GM12874 (cell line): ENCODE data around the gene CDH2.

ENCODE experiments used
- CTCF ChIP-seq: IDR thresholded peaks from 2 replicates; pipeline ENCODE4 v1.5.1; 2011; ENCODE audit warnings: low read depth, mild to moderate bottlenecking, control low read depth, low read length, moderate library complexity; ENCODE audit not compliant: insufficient read depth

CDH2 gene

DNA sequence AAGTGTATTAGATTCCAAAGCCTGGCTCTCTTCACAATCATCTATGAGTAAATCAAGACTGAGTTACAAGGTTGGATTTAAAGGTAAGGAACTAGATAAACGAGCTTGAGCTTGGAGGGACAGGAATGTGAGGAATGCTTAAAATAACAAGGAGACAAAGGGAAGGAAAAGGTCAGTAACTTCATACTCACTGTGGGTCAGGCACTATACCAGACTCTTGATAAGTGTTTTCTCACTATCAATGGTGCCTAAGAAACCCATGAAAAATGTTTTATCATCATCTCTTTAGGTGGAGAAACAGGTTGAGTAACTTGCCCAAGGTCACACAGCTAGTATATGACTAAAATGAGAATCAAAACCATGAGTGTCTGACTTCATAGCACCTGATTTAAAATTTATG is 212.1 kb downstream of the CDH2 start:
- no peak for TF ChIP-seq CTCF

DNA sequence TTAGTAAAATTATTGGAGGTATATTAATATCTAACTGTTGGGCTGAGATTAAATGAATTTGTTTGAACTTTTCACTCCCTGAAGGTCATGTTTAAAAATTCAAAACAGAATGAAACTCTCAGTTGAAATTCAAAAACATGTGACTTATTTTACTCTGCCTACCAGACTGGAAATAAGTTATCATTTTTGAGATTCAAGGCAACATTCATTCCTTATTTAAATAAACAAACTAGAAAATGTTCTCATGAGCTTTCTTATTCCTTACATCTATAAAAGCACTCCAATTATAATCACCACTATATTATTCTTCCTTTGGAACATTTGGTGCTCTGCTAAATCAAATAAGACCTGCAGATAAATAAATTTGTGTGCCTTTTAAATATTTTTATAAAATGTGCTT is 217.8 kb downstream of the CDH2 start:
- no peak for TF ChIP-seq CTCF

GRCh38 chr18:27956001-27956640 is 220.8 kb downstream of the CDH2 start:
- no peak for TF ChIP-seq CTCF

DNA sequence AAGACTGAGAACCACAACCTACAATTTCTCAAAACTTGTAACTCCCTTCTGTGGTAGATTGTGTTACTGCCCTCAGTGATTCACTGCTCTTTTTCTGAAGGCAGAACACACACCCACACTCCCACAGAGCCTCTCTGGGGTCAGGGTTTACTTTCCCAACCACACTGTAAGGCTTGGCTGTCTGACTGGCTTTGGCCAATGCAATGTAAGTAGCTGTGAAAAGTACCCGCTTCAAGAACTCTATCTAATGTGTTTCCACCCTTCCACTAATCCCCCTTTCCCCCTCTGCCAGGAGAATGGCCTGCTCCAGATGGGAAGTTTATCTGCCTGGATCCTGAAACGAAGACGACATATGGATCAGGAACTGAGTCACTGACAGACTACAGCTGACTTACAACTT is 222.7 kb downstream of the CDH2 start:
- no peak for TF ChIP-seq CTCF

GRCh38 chr18:27952741-27953140 is 224.2 kb downstream of the CDH2 start:
- no peak for TF ChIP-seq CTCF

DNA sequence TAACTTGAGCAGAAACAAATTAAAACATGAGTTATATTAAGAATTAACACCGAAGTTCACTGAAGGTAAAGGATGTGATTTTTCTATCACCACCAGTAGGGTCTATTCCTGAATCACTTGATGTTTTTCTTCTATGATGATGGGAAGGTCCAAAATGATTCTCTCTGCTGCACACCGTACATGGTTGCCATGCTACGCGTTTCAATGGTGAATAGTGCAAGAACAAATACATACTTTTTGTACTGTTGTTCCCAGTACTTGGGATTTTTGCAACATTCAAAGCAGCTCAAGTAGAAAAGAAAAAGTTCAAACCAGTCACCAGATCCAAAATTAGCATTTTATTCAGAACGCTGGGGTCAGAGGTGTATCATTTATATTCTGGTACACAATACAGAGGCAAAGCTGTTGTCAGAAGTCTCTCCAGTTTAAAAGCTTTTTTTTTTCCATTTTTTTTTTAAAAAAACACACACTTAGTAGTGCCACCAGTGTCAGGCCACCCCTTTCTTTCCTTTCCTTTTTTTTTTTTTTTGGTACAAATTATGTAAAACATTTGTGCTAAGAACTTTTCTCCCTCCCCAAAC is 226.2 kb downstream of the CDH2 start:
- no peak for TF ChIP-seq CTCF

GRCh38 chr18:27948986-27949385 is 227.9 kb downstream of the CDH2 start:
- TF ChIP-seq CTCF, result no peak
